ENCODE data around the gene MRGPRX3.

- no peak for TF ChIP-seq CTCF (IDR thresholded peaks at IDR 0.05; ENCODE audit: poor library complexity, severe bottlenecking)
- no peak for TF ChIP-seq SMC3 (conservative IDR thresholded peaks at IDR 0.05; ENCODE audit: poor library complexity)
- no peak for TF ChIP-seq TAF1 (IDR thresholded peaks at IDR 0.05; ENCODE audit: low read depth)
- no peak for TF ChIP-seq EZH2 (IDR thresholded peaks at IDR 0.05; ENCODE audit: borderline replicate concordance, insufficient read depth, low read length, poor library complexity, severe bottlenecking)
- no peak for TF ChIP-seq POLR2AphosphoS5 (IDR thresholded peaks at IDR 0.05)
- TF ChIP-seq EP300 (conservative IDR thresholded peaks at IDR 0.05; ENCODE audit: poor library complexity, severe bottlenecking): no peak
- no peak for TF ChIP-seq RAD21 (conservative IDR thresholded peaks at IDR 0.05)
These were observed 11.9 kb downstream of the MRGPRX3 start for GRCh38 chr11:18144243-18144642.

All from neural cell (in vitro differentiated cells).